Endothelial cell (in vitro differentiated cells): ENCODE data around the gene KPNB1. TPM values are rescaled to one million over a fixed set of nuclear protein-coding genes. Genes with fewer than 3 reads are reported as not detected.

ENCODE experiments used
- DNase-seq: peaks from one replicate; pipeline ENCODE4 v3.0.0; 2021; ENCODE audit warnings: low spot score
- H3K27ac Mint-ChIP-seq: one replicate; pipeline ENCODE4 v1.8.0; 2021; ENCODE audit warnings: mixed read lengths, inconsistent platforms; ENCODE audit not compliant: unreplicated experiment
- H3K27me3 Mint-ChIP-seq: one replicate; pipeline ENCODE4 v1.8.0; 2021; ENCODE audit warnings: mild to moderate bottlenecking, moderate library complexity, mixed read lengths, inconsistent platforms; ENCODE audit not compliant: unreplicated experiment
- H3K36me3 Mint-ChIP-seq: one replicate; pipeline ENCODE4 v1.8.0; 2021; ENCODE audit warnings: mild to moderate bottlenecking, low read depth, mixed read lengths, inconsistent platforms; ENCODE audit not compliant: unreplicated experiment
- H3K4me1 Mint-ChIP-seq: one replicate; pipeline ENCODE4 v1.8.0; 2021; ENCODE audit warnings: mild to moderate bottlenecking, mixed read lengths, inconsistent platforms; ENCODE audit not compliant: unreplicated experiment
- H3K4me3 Mint-ChIP-seq: one replicate; pipeline ENCODE4 v1.8.0; 2021; ENCODE audit warnings: mild to moderate bottlenecking, mixed read lengths, inconsistent platforms; ENCODE audit not compliant: unreplicated experiment
- H3K9me3 Mint-ChIP-seq: one replicate; pipeline ENCODE4 v1.8.0; 2021; ENCODE audit warnings: mixed read lengths, inconsistent platforms; ENCODE audit not compliant: unreplicated experiment
- total RNA-seq: library from RNA; stranded (reverse); fragmentation: NEBNext Ultra II Directional; extraction: Animal tissue kit (Norgen Biotek cat#: 25700); gene quantifications from one replicate; pipeline ENCODE4 v1.2.1, GENCODE V29; 2021; ENCODE audit not compliant: unreplicated experiment
- TF ChIP-seq, protein P1 (sequence below): fragments of 200-600 bp; sonication (generic); IDR thresholded peaks from one replicate; pipeline ENCODE4 v1.5.0; 2021; ENCODE audit warnings: antibody characterized with exemption; ENCODE audit not compliant: unreplicated experiment

The KPNB1 gene
- total RNA-seq, 1 donor from 2014 or later = 376 TPM

DNA sequence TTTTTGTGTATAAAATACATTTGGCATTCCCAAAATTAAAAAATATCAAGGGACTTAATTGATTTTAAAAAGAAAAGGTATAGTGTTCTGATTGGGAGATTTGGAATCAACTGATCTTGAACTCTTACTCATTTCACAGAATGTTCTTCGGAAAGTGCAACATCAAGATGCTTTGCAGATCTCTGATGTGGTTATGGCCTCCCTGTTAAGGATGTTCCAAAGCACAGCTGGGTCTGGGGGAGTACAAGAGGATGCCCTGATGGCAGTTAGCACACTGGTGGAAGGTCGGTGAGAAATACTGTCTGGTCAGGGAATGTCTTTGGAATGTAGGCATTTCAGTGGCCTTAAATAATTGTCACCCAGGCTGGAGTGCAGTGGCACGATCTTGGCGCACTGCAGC, 24.8 kb downstream of the KPNB1 start:
- Mint-ChIP-seq H3K4me1 (no peaks in the 10 kb centered on the region), H3K9me3 (no peaks in the 10 kb centered on the region), H3K27ac (no peak overlapping the region), H3K36me3 (peaks cover 65% of the 10 kb centered on the region), H3K27me3 (peaks cover 1% of the 10 kb centered on the region), H3K4me3 (no peak overlapping the region)
- TF ChIP-seq, protein P1, sequence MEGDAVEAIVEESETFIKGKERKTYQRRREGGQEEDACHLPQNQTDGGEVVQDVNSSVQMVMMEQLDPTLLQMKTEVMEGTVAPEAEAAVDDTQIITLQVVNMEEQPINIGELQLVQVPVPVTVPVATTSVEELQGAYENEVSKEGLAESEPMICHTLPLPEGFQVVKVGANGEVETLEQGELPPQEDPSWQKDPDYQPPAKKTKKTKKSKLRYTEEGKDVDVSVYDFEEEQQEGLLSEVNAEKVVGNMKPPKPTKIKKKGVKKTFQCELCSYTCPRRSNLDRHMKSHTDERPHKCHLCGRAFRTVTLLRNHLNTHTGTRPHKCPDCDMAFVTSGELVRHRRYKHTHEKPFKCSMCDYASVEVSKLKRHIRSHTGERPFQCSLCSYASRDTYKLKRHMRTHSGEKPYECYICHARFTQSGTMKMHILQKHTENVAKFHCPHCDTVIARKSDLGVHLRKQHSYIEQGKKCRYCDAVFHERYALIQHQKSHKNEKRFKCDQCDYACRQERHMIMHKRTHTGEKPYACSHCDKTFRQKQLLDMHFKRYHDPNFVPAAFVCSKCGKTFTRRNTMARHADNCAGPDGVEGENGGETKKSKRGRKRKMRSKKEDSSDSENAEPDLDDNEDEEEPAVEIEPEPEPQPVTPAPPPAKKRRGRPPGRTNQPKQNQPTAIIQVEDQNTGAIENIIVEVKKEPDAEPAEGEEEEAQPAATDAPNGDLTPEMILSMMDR = no peak
- no peak for DNase-seq

DNA sequence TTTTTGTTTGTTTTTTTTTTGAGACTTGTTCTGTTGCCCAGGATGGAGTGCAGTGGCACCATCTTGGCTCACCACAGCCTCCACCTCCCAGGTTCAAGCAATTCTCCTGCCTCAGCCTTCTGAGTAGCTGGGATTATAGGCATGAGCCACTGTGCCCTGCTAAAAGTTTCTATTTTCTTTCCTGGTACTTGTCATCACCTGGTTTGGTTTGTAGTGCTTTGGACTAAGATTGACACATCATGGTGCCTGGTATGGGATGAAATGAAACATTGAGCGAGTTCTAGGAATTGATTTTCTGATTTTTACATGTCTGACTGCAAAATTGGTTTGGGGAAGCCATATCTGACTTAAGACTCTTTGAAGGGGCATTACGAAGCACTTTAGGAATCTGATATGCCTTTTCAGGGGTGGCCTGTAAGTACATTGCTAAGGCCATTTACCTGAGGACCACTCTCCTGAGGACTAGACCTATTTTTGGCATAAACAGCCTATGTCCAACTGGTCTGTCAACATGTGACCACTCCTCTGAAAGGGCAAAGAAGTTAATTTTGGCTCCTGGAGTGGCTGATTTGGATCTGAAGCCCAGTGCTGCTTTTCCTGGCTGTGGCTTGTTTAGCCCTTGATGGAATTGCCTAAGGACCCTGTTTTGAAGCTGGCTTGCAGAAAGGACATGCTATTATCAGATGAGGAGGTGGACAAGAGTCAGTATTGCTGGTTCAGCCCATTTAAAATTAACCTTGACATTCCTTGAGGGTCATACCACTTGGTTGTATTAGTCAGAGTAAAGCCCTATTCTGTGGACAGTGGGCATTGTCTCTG, 25.9 kb downstream of the KPNB1 start:
- DNase-seq = no peak
- no peaks in the 10 kb centered on the region for H3K9me3 Mint-ChIP-seq
- no peak overlapping the region for H3K27ac Mint-ChIP-seq
- H3K36me3 Mint-ChIP-seq = peaks cover 62% of the 10 kb centered on the region
- peaks cover 1% of the 10 kb centered on the region for H3K27me3 Mint-ChIP-seq
- TF ChIP-seq, protein P1 = no peak
- peaks cover 8% of the 10 kb centered on the region for H3K4me1 Mint-ChIP-seq
- H3K4me3 Mint-ChIP-seq = no peak overlapping the region

DNA sequence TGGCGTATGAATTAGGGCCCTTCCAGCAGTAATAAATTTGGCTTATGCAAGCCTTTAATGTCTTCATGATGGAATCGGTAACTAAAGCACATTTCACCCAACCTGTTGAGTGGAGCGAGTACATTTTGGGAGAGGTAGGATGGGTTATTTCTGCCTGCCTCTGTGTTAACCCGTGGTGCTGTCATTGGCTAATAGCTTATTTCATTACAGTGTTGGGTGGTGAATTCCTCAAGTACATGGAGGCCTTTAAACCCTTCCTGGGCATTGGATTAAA, 26.4 kb downstream of the KPNB1 start:
- Mint-ChIP-seq H3K4me1 (peaks cover 12% of the 10 kb centered on the region), H3K4me3 (no peak overlapping the region), H3K27me3 (peaks cover 1% of the 10 kb centered on the region), H3K36me3 (peaks cover 64% of the 10 kb centered on the region), H3K9me3 (no peaks in the 10 kb centered on the region), H3K27ac (no peak overlapping the region)
- TF ChIP-seq, protein P1 = no peak
- no peak for DNase-seq

DNA sequence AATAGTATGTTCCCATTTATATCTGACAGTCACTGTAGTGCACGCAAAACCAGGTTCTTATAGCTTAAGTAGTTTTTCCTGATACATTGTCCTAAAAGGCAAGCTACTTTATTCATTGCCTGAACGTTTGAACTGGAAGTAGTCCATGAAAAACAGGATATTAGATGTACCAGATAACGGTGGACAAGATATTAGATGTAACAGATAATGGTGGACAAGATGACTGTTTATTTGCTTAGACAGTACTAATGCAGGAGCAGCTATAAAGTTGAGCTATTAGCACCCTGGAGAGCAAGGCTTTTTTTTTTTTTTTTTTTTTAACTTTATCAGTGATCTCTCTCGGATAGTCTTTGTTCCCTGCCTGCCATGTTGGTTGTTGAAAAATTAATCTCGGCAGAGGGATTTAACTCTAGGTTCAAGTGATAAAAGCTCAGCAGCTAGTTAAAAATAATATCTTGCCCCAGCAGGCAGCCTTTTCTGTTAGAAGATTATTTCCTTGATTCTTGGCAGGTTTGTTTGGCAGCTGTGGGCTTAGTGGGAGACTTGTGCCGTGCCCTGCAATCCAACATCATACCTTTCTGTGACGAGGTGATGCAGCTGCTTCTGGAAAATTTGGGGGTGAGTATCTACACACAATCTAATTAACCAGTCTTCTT, 26.9 kb downstream of the KPNB1 start:
- peaks cover 64% of the 10 kb centered on the region for H3K36me3 Mint-ChIP-seq
- TF ChIP-seq, protein P1 = no peak
- no peaks in the 10 kb centered on the region for H3K9me3 Mint-ChIP-seq
- no peak for DNase-seq
- H3K4me1 Mint-ChIP-seq = peaks cover 12% of the 10 kb centered on the region
- H3K27ac Mint-ChIP-seq = no peak overlapping the region
- H3K27me3 Mint-ChIP-seq = peaks cover 1% of the 10 kb centered on the region
- H3K4me3 Mint-ChIP-seq = no peak overlapping the region

DNA sequence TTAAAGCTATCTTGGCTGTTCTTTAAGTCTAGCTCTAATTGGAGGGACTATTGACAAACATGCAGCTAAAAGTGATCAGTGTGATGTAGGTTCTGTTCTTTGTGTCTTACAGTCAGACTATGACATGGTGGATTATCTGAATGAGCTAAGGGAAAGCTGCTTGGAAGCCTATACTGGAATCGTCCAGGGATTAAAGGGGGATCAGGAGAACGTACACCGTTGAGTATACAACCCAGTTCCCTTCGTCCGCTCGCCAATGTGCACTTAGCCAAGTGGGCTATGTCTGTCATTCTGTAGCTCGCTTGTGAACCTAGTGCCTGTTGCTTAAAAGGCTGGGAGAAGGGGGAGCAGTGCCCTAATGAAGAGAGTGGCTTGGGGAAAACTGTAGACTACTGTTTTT, 28.5 kb downstream of the KPNB1 start:
- Mint-ChIP-seq H3K36me3 (peaks cover 71% of the 10 kb centered on the region), H3K27me3 (peaks cover 1% of the 10 kb centered on the region), H3K27ac (no peak overlapping the region), H3K9me3 (no peaks in the 10 kb centered on the region), H3K4me3 (no peak overlapping the region), H3K4me1 (peaks cover 12% of the 10 kb centered on the region)
- no peak for DNase-seq
- TF ChIP-seq, protein P1 = no peak
